Activated naive CD4-positive, alpha-beta T cell treated with anti-CD3 and anti-CD28 coated beads, Interleukin-2, amount 50 U/mL, for 24 hours (primary cell): ENCODE results near the gene KCNG4.
"Not testable (repeated sequence)": the region's sequence is repeated elsewhere in the genome, so short reads cannot be mapped to it uniquely, and the experiment has no call there.

ENCODE experiments used
- H3K27ac Mint-ChIP-seq: one replicate; pipeline ENCODE4 v1.8.0; 2021; ENCODE audit warnings: mild to moderate bottlenecking, mixed read lengths
- H3K27me3 Mint-ChIP-seq: one replicate; pipeline ENCODE4 v1.8.0; 2021; ENCODE audit warnings: mixed read lengths
- H3K36me3 Mint-ChIP-seq: one replicate; pipeline ENCODE4 v1.8.0; 2021; ENCODE audit warnings: mixed read lengths
- H3K4me1 Mint-ChIP-seq: one replicate; pipeline ENCODE4 v1.8.0; 2021; ENCODE audit warnings: mixed read lengths
- H3K4me3 Mint-ChIP-seq: one replicate; pipeline ENCODE4 v1.8.0; 2021; ENCODE audit warnings: mild to moderate bottlenecking, mixed read lengths
- H3K9me3 Mint-ChIP-seq: one replicate; pipeline ENCODE4 v1.8.0; 2021; ENCODE audit warnings: mixed read lengths

KCNG4 gene

DNA sequence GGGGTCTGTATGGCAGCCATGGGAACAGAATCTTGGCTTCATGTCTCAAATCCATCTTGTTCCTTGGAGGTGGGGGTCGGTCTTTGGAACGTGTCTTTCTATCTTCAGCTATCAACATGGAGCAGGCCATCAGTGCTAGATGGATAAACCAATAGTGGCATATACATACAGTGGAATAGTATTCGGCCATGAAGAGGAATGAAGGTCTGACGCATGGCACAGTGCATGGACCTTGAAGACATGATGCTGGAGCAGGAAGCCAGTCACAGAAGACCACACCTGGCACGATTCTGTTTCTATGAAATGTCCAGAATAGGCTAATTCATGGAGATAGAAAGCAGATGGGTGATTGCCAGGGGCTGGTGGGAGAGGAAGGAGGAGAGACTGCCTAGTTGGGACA lies 7.8 kb downstream of the KCNG4 start:
- Mint-ChIP-seq H3K4me1 (no peaks in the 10 kb centered on the region), H3K4me3 (no peak overlapping the region), H3K27ac (no peak overlapping the region), H3K27me3 (peaks cover 5% of the 10 kb centered on the region), H3K9me3 (no peaks in the 10 kb centered on the region), H3K36me3 (no peaks in the 10 kb centered on the region)

DNA sequence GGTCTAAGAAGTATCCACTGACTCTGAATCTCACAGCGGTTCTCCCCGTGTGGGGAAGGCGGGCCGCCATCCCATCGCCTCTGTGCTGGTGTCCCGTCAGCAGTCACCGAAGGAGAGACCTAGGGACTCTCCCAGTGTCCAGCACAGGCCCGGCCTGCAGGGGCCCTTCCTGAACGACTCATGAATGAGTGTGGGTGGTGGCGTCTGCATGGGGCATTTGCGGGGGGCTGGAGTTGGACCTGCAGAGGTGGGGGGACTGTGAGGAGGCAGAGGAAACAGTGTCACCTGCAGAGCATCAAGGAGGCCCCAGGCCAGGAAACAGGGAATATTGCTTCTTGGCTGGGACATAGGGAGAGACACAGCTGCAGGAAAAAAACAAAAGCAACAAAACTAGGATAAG lies 10.3 kb downstream of the KCNG4 start:
- Mint-ChIP-seq H3K36me3 (no peaks in the 10 kb centered on the region), H3K27me3 (peaks cover 3% of the 10 kb centered on the region), H3K4me3 (no peak overlapping the region)

DNA sequence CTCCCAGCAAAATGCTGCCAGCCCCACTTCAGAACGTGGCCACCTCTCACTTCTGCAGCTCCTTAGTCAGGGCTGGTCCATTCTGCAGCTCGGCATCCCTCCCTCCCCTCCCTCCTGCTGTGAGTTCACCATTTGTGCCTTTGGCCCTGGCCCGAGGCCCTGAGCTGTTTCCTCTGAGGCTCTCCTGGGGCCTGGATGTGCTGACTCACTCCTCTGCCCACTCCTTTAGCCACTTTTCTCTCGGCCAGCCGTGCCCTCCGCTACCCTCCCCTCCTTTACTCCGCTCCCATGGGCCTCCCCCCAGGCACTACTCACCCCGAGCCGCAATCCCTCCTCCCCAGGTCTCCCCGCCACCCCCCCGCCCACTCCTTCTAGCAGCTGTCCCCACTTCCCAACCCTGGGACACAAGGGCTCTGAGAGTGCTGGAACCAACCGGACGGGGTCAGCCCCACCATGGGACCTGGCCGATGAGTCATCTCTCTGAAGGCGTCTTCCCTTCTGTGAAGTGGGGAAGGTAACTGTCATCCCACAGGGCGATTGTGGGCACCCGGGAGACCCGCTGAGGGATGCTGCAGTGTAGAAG lies 11.5 kb downstream of the KCNG4 start:
- no peaks in the 10 kb centered on the region for H3K36me3 Mint-ChIP-seq

More for the DNA sequence above, 10.3 kb downstream of the KCNG4 start:
- H3K9me3 Mint-ChIP-seq, result no peaks in the 10 kb centered on the region
- no peaks in the 10 kb centered on the region for H3K4me1 Mint-ChIP-seq
- H3K27ac Mint-ChIP-seq, result no peak overlapping the region

DNA sequence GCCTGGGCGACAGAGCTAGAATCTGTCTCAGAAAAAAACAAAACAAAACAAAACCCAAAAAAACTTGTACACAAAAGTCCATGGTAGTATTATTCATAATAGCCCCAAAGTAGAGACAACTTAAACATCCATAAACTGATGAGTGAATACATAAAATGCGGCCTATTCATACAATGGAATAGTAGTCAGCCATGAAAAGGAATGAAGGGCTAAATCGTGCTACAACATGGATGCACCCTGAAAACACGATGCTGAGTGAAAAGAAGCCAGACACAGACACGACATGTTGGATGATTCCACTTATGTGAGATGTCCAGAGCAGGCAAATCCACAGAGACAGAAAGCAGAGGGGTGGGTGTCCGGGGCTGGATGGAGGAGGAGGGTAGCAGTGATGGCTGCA lies 12.3 kb downstream of the KCNG4 start:
- no peak overlapping the region for H3K27ac Mint-ChIP-seq
- no peak overlapping the region for H3K4me3 Mint-ChIP-seq
- H3K27me3 Mint-ChIP-seq, result peaks cover 1% of the 10 kb centered on the region
- H3K4me1 Mint-ChIP-seq, result no peaks in the 10 kb centered on the region
- no peaks in the 10 kb centered on the region for H3K9me3 Mint-ChIP-seq
- H3K36me3 Mint-ChIP-seq, result no peaks in the 10 kb centered on the region

More for the DNA sequence above, 11.5 kb downstream of the KCNG4 start:
- Mint-ChIP-seq H3K27me3 (peaks cover 1% of the 10 kb centered on the region), H3K9me3 (no peaks in the 10 kb centered on the region), H3K4me3 (no peak overlapping the region), H3K4me1 (no peaks in the 10 kb centered on the region), H3K27ac (no peak overlapping the region)

DNA sequence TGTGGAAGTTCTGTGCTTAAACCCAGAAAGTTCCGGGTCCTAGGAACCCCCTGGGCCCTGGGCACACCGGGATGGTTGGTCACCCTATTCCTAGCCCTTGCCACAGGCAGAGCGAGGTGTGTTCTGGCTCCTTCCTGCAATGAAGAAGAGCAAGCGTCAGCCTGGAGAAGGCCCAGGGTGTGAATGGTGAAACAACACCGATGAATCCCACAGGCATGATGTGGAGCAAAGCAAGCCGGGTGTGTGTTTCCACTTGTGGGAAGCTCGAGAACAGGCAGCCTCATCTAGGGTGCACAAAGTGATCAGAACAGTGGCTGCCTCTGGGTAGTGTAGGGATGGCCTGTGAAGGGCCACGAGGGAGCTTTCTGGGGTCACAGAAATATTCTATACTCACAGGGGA lies 13.8 kb downstream of the KCNG4 start:
- H3K9me3 Mint-ChIP-seq, result no peaks in the 10 kb centered on the region
- H3K27ac Mint-ChIP-seq, result no peak overlapping the region
- no peaks in the 10 kb centered on the region for H3K4me1 Mint-ChIP-seq
- H3K27me3 Mint-ChIP-seq, result peaks cover 1% of the 10 kb centered on the region
- no peak overlapping the region for H3K4me3 Mint-ChIP-seq
- H3K36me3 Mint-ChIP-seq, result no peaks in the 10 kb centered on the region

DNA sequence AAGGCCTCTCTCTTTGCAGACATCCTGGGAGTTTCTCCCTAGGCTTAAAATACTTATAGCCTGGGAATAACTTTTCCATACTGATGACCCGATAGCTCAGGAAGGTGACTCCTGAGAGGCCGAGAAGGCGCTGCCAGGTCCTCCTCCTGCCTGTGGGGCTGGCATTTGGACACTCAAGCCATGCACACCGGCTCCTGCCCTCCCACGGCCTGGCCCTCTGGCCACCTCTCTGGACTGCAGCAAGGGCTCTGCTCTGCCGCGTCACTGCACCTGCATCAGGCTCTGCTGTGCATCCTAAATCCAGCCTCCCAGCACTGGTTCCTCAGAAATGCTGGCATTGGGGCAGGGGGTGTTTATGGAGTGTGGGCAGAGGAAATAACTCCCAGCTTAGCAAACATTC lies 14.2 kb downstream of the KCNG4 start:
- Mint-ChIP-seq H3K9me3 (no peaks in the 10 kb centered on the region), H3K36me3 (no peaks in the 10 kb centered on the region), H3K27ac (no peak overlapping the region), H3K4me3 (no peak overlapping the region), H3K4me1 (no peaks in the 10 kb centered on the region), H3K27me3 (peaks cover 1% of the 10 kb centered on the region)

DNA sequence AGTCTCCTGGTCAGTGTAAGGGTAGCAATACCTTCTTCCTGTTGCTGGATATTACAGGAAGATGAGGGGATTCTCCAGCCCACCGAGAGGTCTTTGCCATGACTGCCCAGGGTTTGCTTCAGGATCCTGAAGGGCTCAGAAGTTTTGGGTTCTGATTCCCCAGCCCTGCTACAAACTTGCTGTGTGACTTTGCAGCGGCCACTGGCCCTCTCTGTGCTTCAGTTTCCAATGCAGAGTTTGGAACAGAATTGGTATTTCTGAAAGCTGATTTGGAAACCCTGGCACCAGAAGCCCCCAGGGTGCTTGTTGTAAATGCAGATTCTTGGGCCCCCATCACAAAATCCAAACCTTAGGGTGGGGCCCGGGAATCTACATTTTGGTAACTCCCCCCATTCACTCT lies 14.7 kb downstream of the KCNG4 start:
- Mint-ChIP-seq H3K36me3 (no peaks in the 10 kb centered on the region), H3K4me1 (no peaks in the 10 kb centered on the region), H3K4me3 (no peak overlapping the region), H3K27me3 (peaks cover 1% of the 10 kb centered on the region), H3K27ac (no peak overlapping the region), H3K9me3 (no peaks in the 10 kb centered on the region)

DNA sequence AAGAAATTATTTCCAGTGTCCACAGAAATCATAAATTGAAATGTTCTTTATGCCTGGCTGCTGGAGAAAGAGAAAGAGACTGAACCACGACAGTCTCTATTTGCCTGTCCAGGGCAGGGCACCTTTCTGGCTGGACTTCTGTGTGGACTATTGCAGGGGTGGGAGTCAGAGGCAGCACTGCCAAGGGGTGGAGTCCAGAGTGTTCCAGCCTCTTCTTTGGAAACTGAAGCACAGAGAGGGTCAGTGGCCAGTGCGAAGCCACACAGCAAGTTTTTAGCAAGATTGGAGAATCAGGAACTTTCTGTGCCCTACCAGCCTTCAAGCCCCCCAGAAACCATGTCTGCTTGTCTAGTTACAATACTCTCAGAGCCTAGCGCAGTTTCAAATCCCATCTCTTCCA lies 15.3 kb downstream of the KCNG4 start:
- no peaks in the 10 kb centered on the region for H3K36me3 Mint-ChIP-seq
- H3K4me1 Mint-ChIP-seq, result no peaks in the 10 kb centered on the region
- H3K4me3 Mint-ChIP-seq, result no peak overlapping the region
- no peaks in the 10 kb centered on the region for H3K9me3 Mint-ChIP-seq
- H3K27me3 Mint-ChIP-seq, result peaks cover 1% of the 10 kb centered on the region
- no peak overlapping the region for H3K27ac Mint-ChIP-seq

DNA sequence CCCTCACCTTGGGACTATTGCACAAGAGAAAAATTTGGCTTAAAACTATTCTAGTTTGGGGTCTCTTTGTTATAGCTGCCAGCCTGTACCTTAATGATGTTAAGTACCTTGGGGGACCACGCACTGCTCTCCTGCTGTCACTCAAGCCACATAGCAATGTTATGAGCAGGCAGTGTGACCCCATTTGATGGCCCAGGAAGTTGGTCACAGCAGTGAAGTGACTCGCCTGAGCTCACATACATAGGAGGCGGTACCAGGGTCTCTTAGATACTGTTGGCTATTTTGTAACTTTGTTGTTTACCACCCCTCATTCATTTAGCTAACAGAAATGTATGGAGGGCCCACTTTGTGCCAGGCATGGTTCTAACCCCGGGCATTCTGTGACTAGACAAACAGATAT lies 16.4 kb downstream of the KCNG4 start:
- no peaks in the 10 kb centered on the region for H3K27me3 Mint-ChIP-seq
- H3K27ac Mint-ChIP-seq, result no peak overlapping the region
- no peaks in the 10 kb centered on the region for H3K36me3 Mint-ChIP-seq
- H3K4me3 Mint-ChIP-seq, result no peak overlapping the region
- H3K4me1 Mint-ChIP-seq, result no peaks in the 10 kb centered on the region
- no peaks in the 10 kb centered on the region for H3K9me3 Mint-ChIP-seq

DNA sequence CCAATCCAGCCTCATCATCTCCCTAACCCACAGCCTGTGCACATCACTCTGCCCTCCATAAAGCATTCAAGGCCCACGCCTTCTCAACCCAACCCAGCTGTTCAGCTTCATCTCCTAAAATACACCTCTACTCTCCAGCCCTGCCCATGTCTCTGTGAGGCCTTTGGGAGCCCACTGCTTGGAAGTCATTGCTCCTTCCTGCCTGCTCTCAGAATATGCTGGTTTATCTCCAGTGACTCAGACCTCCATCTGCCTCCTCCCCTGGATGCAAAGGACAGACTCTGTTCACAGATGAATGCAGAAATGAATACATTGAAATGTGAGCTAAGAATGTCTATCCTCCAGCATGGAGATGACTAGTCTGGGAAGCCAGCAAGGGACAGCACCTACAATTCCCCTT lies 19.0 kb downstream of the KCNG4 start:
- Mint-ChIP-seq H3K4me3 (no peak overlapping the region), H3K27me3 (no peaks in the 10 kb centered on the region), H3K27ac (no peak overlapping the region), H3K9me3 (no peaks in the 10 kb centered on the region), H3K36me3 (no peaks in the 10 kb centered on the region), H3K4me1 (no peaks in the 10 kb centered on the region)

DNA sequence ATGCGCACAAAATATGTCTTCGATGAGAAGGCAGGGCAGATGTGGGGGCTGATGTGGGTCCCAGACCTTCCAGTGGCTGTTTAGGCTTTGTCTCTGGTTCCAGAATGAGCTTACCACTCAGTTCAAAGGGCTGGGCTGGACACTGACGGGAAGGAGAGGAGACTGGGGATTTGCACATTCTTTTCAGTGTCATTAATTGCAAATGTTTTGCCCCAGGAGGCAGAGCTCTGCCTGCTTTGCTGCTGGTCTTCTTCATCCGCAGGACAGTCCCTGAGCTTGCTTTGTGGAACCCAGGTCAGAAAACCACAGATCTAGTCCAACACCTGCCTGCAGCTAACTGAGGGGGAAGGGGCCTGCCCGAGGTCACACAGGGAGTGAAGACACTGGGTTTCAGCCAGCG lies 20.9 kb downstream of the KCNG4 start:
- Mint-ChIP-seq H3K4me3 (no peak overlapping the region), H3K27me3 (no peaks in the 10 kb centered on the region), H3K9me3 (no peaks in the 10 kb centered on the region), H3K4me1 (no peaks in the 10 kb centered on the region), H3K27ac (no peak overlapping the region), H3K36me3 (no peaks in the 10 kb centered on the region)

DNA sequence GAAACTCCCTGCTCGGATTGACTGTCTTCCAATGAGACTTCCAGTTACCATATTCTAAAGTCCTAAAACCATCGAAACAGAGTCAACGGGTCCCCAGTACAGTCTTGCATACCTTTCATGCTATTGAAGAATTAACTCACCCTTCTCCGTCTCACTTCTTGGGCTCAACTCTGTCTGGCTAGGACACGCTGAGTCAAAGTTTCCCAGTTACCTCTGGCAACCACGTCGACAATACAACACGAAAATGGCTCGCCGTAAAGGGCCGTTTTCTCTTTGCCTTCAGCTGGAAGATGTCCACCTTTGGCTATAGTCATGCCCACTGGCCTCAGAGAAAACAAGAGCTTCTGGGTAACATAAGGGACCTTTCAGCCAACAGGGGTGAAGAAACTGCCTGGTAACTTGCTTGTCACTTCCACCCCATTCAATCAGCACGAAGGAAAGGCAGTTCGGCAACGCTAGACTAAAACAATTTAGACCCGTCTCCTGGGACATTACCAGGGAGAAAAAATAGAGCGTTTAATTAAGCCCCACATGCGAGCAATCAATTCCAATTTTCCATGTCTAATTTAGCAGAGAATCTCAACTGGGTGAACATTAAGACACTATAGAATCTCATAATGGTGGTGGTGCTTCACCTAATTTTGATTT lies 21.5 kb downstream of the KCNG4 start:
- Mint-ChIP-seq H3K27ac (no peak overlapping the region), H3K9me3 (no peaks in the 10 kb centered on the region), H3K4me1 (no peaks in the 10 kb centered on the region), H3K27me3 (no peaks in the 10 kb centered on the region), H3K36me3 (no peaks in the 10 kb centered on the region), H3K4me3 (no peak overlapping the region)

DNA sequence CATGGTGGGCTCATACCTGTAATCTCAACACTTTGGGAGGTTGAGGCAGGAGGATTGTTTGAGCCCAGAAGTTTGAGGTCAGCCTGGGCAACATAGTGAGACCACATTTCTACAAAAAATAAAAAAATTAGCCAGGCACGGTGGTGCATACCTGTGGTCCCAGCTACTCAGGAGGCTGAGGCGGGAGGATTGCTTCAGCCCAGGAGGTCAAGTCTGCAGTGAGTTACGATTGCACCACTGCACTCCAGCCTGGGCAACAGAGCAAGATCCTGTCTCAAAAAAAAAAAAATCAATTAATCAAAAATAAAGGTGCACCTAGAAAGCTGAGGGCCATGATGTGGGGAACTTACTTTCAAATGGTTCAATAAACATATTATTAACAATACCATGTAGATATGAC lies 23.7 kb downstream of the KCNG4 start:
- not testable (repeated sequence) for H3K4me3 Mint-ChIP-seq, H3K4me1 Mint-ChIP-seq, H3K36me3 Mint-ChIP-seq, H3K27ac Mint-ChIP-seq, H3K9me3 Mint-ChIP-seq, H3K27me3 Mint-ChIP-seq

DNA sequence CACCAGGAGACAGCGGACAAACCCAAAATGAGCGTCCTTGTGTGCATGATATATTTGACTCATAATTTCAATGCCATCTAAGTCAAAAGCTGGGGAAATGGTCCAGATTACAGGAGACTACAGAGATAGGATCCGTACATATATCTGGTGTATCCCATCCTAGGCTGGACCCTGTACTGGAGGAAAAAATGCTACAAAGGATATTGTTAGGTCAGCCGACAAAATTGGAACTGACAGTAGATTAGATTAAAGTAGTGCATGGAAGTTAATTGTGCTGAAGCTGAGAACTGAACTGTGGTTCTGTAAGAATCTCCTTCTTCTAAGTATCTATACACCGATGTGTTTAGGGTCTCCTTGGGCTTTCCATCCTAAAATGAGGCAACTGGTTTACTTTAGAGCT lies 24.3 kb downstream of the KCNG4 start:
- Mint-ChIP-seq H3K4me3 (no peak overlapping the region), H3K4me1 (no peaks in the 10 kb centered on the region), H3K27ac (no peak overlapping the region), H3K36me3 (no peaks in the 10 kb centered on the region), H3K27me3 (no peaks in the 10 kb centered on the region), H3K9me3 (no peaks in the 10 kb centered on the region)

DNA sequence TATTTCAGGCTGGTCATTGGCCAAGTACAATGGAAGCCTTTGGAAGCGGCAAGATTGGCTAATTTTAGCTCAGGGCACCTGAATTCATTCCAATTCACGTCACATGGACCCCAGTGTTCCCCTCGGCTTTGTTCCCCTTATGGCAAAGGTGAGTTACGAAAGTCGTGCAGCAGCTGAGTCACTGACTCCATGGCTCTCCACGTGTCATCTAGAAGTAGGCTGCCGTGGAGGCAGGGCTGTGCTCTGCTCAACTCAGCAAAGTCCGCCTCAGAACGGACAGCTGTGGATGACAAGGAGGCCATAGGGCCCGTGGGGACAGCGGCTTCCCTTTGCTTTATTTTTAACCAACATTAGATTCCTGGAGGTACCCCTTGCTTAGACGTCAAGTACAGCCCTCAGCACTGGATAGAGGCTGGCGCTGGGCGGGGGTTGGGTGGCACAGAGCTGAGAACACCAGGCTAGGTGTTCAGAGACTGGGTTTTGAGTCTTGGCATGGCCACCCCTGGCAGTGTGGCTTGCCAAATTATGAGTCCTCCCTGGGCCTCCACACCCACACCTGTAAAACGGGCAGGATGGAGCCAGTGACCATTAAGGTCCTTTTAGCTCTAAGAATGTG lies 25.3 kb downstream of the KCNG4 start:
- H3K27me3 Mint-ChIP-seq, result no peaks in the 10 kb centered on the region
- no peak overlapping the region for H3K27ac Mint-ChIP-seq
- H3K9me3 Mint-ChIP-seq, result no peaks in the 10 kb centered on the region
- no peak overlapping the region for H3K4me3 Mint-ChIP-seq
- no peaks in the 10 kb centered on the region for H3K36me3 Mint-ChIP-seq
- no peaks in the 10 kb centered on the region for H3K4me1 Mint-ChIP-seq

DNA sequence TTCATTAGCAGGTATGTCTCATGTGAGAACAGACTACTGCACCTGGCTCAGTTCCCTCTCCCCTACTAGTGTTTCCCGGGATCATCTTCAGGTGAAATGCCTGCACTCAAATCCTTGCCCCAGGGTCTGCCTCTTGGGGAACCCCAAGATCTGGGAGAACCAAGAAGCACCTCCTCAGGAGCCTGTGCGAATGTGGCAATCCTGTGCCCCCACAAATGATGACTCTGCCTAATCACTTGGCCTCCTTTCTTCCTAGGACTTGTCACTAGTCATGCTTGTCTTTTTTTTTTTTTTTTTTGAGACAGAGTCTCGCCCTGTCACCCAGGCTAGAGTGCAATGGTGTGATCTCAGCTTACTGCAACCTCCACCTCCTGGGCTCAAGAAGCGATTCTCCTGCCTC lies 27.2 kb downstream of the KCNG4 start:
- H3K27me3 Mint-ChIP-seq, result no peaks in the 10 kb centered on the region
- no peaks in the 10 kb centered on the region for H3K36me3 Mint-ChIP-seq
- H3K4me1 Mint-ChIP-seq, result no peaks in the 10 kb centered on the region
- no peaks in the 10 kb centered on the region for H3K9me3 Mint-ChIP-seq
- no peak overlapping the region for H3K27ac Mint-ChIP-seq
- H3K4me3 Mint-ChIP-seq, result no peak overlapping the region

DNA sequence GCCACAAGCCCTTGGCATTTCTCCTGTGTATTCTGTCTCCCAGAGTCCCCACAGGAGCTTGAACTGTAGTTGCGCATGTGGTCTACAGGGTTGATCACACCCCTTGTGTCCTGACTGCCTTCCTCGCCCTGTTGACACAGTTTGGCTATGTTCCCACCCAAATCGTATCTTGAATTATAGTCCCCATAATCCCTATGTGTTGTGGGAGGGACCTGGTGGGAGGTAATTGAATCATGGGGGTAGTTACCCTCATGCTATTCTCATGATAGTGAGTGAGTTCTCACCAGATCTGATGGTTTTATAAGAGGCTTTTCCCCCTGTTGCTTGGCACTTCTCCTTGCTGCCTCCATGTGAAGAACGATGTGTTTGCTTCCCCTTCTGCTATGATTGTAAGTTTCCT lies 27.7 kb downstream of the KCNG4 start:
- Mint-ChIP-seq H3K36me3 (no peaks in the 10 kb centered on the region), H3K9me3 (no peaks in the 10 kb centered on the region), H3K27me3 (no peaks in the 10 kb centered on the region), H3K27ac (no peak overlapping the region), H3K4me1 (no peaks in the 10 kb centered on the region), H3K4me3 (no peak overlapping the region)
